ENCODE results near the gene PRCD. TPM values are rescaled to one million over a fixed set of nuclear protein-coding genes. Genes with fewer than 3 reads are reported as not detected.

PRCD gene
- total and polyA plus RNA-seq, 2 donors (not counting 1 experiment from before 2014, with no cell fraction given): 18.0 to 30.6 TPM

DNA sequence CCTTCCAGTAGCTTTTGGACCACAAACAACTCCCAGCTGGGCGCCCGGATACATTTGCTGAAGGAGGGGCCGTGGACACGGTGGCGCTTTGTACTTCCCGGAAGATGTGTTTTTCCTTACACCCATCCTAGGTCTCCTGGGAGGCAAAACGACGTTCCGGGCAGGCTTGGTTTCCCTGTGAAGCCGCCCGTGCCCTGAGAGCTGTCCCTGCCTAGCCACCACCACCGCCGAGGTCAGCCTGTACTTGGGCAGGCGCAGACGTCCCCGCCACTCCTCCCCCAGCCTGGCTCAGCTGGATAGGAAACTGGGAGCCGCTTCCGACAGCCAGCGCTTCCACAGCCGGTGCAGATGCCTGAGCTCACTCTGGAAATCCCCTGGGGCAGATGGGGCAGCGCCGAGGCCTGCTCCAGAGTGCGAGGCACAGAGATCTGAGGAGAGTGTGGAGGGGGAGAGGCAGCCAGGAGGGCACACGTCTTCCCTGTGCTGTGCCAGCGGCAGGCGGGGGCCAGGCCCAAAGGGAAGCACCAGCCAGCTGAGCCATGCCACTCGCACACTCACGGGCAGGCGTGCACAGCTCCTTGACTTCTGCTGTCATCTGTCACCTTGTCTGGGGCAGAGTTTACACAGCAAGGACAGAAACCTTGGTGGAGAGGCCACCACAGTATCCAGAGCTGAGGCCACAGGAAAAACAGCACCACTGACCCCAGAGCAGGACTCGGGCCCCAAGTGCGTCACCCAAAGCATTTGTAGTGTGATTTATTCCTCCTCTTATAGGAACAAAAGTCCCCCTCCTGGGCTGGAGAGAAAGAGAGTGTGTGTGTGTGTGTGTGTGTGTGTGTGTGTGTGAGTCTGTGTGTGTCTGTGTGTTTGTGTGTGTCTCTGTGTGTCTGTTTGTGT lies 41.6 kb upstream of the PRCD start:
- Histone ChIP-seq H3K4me3 (ENCODE audit: control extremely low read depth in 1 of 5, extremely low read depth in 1 of 5, insufficient read depth in 1 of 5, low read depth in 2 of 5, low read length in 4 of 5) (peak overlapping the region in 4 of 5 experiments; percentile 79 to 97 (median 96)), H3K79me2 (ENCODE audit: control insufficient read depth, insufficient read depth, low read length) (peaks cover 94% of the 10 kb centered on the region), H3K4me1 (ENCODE audit: control insufficient read depth in 2 of 2, insufficient read depth in 2 of 2, low read length in 2 of 2) (peaks cover 59 to 83% of the 10 kb centered on the region in 2 donors), H3K4me2 (replicated peaks; ENCODE audit: low read depth, low read length, poor library complexity, severe bottlenecking) (peak overlapping the region; percentile 82), H3K36me3 (replicated peaks in 1 of 2; ENCODE audit: control extremely low read depth in 1 of 2, control insufficient read depth in 1 of 2, extremely low read depth in 1 of 2, insufficient read depth in 2 of 2, low read length in 1 of 2) (peaks cover 0 to 45% of the 10 kb centered on the region in 2 experiments), H2AFZ (ENCODE audit: insufficient read depth, low read depth, low read length, poor library complexity, severe bottlenecking) (no peak overlapping the region), H3K27me3 (replicated peaks in 1 of 4; ENCODE audit: control extremely low read depth in 1 of 4, control insufficient read depth in 3 of 4, insufficient read depth in 4 of 4, low read length in 3 of 4) (no peaks in the 10 kb centered on the region), H3K9ac (ENCODE audit: low read length) (peak overlapping the region; percentile 86), H4K20me1 (ENCODE audit: control insufficient read depth, insufficient read depth, low read length, poor library complexity, severe bottlenecking) (peaks cover 53% of the 10 kb centered on the region), H3K9me3 (ENCODE audit: control extremely low read depth in 1 of 3, control insufficient read depth in 2 of 3, insufficient read depth in 1 of 3, low read length in 2 of 3) (no peaks in the 10 kb centered on the region), H3K27ac (ENCODE audit: low read length in 2 of 2) (peak overlapping the region; percentile 78 to 94)
- Mint-ChIP-seq H3K27me3 (no peaks in the 10 kb centered on the region), H3K9me3 (ENCODE audit: insufficient read depth) (no peaks in the 10 kb centered on the region), H3K27ac (peak overlapping the region; percentile 94), H3K4me3 (peak overlapping the region; percentile 97), H3K4me1 (peaks cover 81% of the 10 kb centered on the region)
- intact Hi-C loops (cut with micrococcal nuclease): loop anchor here (10.0 kb wide), 1 partner anchor 223 kb away; no protein-coding TSS in a partner anchor
- 63% methylated on average over 27 of the region's 31 CpGs for WGBS (ENCODE audit: insufficient coverage)
- ATAC-seq (ENCODE audit: low read depth) (no peak), DNase-seq (no peak)
- ChIA-PET CTCF (interaction anchor here (1.1 to 20.8 kb wide), 10 partner anchors 10 to 100 kb away, joined by 3 to 442 read pairs (median 5); partner anchors contain the start of gene AANAT), POLR2A (interaction anchor here (0.6 to 22.8 kb wide), 12 partner anchors 9 to 1650 kb away, joined by 3 to 478 read pairs (median 6); partner anchors contain the start of gene AANAT)
- TF ChIP-seq, protein P1, sequence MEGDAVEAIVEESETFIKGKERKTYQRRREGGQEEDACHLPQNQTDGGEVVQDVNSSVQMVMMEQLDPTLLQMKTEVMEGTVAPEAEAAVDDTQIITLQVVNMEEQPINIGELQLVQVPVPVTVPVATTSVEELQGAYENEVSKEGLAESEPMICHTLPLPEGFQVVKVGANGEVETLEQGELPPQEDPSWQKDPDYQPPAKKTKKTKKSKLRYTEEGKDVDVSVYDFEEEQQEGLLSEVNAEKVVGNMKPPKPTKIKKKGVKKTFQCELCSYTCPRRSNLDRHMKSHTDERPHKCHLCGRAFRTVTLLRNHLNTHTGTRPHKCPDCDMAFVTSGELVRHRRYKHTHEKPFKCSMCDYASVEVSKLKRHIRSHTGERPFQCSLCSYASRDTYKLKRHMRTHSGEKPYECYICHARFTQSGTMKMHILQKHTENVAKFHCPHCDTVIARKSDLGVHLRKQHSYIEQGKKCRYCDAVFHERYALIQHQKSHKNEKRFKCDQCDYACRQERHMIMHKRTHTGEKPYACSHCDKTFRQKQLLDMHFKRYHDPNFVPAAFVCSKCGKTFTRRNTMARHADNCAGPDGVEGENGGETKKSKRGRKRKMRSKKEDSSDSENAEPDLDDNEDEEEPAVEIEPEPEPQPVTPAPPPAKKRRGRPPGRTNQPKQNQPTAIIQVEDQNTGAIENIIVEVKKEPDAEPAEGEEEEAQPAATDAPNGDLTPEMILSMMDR (IDR thresholded peaks at IDR 0.05): no peak
- no peak for TF ChIP-seq EZH2 (IDR thresholded peaks at IDR 0.05; ENCODE audit: borderline replicate concordance, insufficient read depth, low read depth, low read length, poor library complexity, severe bottlenecking)
